ENCODE data around the gene POLR3B. TPM values are rescaled to one million over a fixed set of nuclear protein-coding genes. Genes with fewer than 3 reads are reported as not detected.

POLR3B gene
- polyA plus RNA-seq, 3 donors: 1.7 to 2.6 (median 2.0) TPM

DNA sequence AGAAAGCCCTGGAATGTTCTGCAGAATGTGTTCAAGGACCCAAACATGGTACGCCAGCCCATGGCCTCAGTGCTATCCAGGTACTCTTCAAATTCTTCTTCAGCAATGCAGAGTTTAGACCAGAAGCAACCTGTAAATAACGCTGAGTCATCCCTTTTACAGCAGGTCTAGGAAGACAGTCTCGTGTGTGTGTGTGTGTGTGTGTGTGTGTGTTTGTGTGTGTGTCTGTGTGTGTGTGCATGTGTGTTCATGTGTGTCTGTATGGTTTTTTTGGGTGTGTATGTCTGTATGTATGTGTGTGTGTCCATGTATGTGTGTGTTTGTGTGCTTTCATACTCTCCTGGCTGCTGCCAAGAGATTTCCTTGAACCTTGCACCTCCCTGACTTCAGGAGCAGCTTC lies 165.2 kb downstream of the POLR3B start:
- intact Hi-C loops (cut with micrococcal nuclease): no loop called here
- 47% methylated on average over 3 of the region's 3 CpGs for WGBS (ENCODE audit: insufficient coverage)
- Histone ChIP-seq H2AFZ (ENCODE audit: insufficient read depth, low read depth, low read length, poor library complexity, severe bottlenecking) (no peak overlapping the region), H3K79me2 (ENCODE audit: insufficient read depth, low read length) (no peaks in the 10 kb centered on the region), H3K27me3 (ENCODE audit: control insufficient read depth in 2 of 2, insufficient read depth in 2 of 2, low read length in 2 of 2) (peaks cover 2 to 4% of the 10 kb centered on the region in 2 donors), H4K20me1 (ENCODE audit: insufficient read depth, low read length) (no peaks in the 10 kb centered on the region), H3K4me1 (ENCODE audit: control insufficient read depth in 1 of 2, insufficient read depth in 2 of 2, low read length in 2 of 2) (no peaks in the 10 kb centered on the region), H3K9ac (ENCODE audit: insufficient read depth, low read length, poor library complexity, severe bottlenecking) (no peak overlapping the region), H3K9me3 (replicated peaks in 1 of 2; ENCODE audit: control insufficient read depth in 1 of 2, insufficient read depth in 1 of 2, low read length in 2 of 2) (no peaks in the 10 kb centered on the region), H3K36me3 (replicated peaks in 1 of 2; ENCODE audit: control insufficient read depth in 1 of 2, insufficient read depth in 2 of 2, low read length in 2 of 2) (no peaks in the 10 kb centered on the region), H3K4me3 (replicated peaks in 1 of 3; ENCODE audit: low read depth in 2 of 3, low read length in 3 of 3) (no peak overlapping the region), H3K4me2 (replicated peaks; ENCODE audit: extremely low read depth, low read length, poor library complexity, severe bottlenecking) (no peak overlapping the region), H3K27ac (ENCODE audit: low read depth in 1 of 2, low read length in 2 of 2) (no peak overlapping the region)
- Mint-ChIP-seq H3K36me3 (no peaks in the 10 kb centered on the region), H3K9me3 (peaks cover 0 to 6% (median 0%) of the 10 kb centered on the region in 7 donors), H3K27ac (no peak overlapping the region), H3K27me3 (ENCODE audit: low read depth in 3 of 3) (peaks cover 4 to 8% (median 8%) of the 10 kb centered on the region in 3 donors), H3K4me1 (no peaks in the 10 kb centered on the region), H3K4me3 (no peak overlapping the region)
- no peak for DNase-seq
- TF ChIP-seq, protein P1, sequence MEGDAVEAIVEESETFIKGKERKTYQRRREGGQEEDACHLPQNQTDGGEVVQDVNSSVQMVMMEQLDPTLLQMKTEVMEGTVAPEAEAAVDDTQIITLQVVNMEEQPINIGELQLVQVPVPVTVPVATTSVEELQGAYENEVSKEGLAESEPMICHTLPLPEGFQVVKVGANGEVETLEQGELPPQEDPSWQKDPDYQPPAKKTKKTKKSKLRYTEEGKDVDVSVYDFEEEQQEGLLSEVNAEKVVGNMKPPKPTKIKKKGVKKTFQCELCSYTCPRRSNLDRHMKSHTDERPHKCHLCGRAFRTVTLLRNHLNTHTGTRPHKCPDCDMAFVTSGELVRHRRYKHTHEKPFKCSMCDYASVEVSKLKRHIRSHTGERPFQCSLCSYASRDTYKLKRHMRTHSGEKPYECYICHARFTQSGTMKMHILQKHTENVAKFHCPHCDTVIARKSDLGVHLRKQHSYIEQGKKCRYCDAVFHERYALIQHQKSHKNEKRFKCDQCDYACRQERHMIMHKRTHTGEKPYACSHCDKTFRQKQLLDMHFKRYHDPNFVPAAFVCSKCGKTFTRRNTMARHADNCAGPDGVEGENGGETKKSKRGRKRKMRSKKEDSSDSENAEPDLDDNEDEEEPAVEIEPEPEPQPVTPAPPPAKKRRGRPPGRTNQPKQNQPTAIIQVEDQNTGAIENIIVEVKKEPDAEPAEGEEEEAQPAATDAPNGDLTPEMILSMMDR (IDR thresholded peaks at IDR 0.05): no peak

DNA sequence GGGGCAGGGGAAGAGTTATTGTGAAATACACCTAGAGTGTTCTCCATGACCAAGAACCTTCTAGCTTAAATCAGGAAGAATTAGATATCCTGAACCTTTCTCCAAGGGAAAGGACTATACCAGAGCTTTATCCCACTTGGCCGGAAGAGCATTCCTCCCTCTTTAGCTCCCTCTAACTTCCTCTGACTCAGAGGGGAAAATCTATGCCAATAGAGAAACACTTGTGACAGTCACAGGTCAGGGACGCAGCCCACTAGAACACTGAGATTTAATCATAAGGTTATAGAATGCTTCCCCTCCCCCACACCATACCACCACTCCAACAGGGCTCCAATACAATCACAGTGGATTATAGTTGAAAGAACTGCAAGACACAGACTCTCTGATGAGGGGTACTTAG lies 169.8 kb downstream of the POLR3B start:
- no peaks in the 10 kb centered on the region for H3K36me3 ChIP-seq (replicated peaks in 1 of 2; ENCODE audit: control insufficient read depth in 1 of 2, insufficient read depth in 2 of 2, low read length in 2 of 2)

More for the DNA sequence above, 169.8 kb downstream of the POLR3B start:
- no CpG with 5 or more reads among the region's 2 CpGs for WGBS (ENCODE audit: insufficient coverage)
- Histone ChIP-seq H3K27me3 (ENCODE audit: control insufficient read depth in 2 of 2, insufficient read depth in 2 of 2, low read length in 2 of 2) (peaks cover 2 to 4% of the 10 kb centered on the region in 2 donors), H3K79me2 (ENCODE audit: insufficient read depth, low read length) (no peaks in the 10 kb centered on the region), H3K9me3 (replicated peaks in 1 of 2; ENCODE audit: control insufficient read depth in 1 of 2, insufficient read depth in 1 of 2, low read length in 2 of 2) (no peaks in the 10 kb centered on the region), H3K4me3 (replicated peaks in 1 of 3; ENCODE audit: low read depth in 2 of 3, low read length in 3 of 3) (no peak overlapping the region), H3K9ac (ENCODE audit: insufficient read depth, low read length, poor library complexity, severe bottlenecking) (no peak overlapping the region), H3K4me2 (replicated peaks; ENCODE audit: extremely low read depth, low read length, poor library complexity, severe bottlenecking) (no peak overlapping the region), H4K20me1 (ENCODE audit: insufficient read depth, low read length) (no peaks in the 10 kb centered on the region), H3K4me1 (ENCODE audit: control insufficient read depth in 1 of 2, insufficient read depth in 2 of 2, low read length in 2 of 2) (no peaks in the 10 kb centered on the region), H2AFZ (ENCODE audit: insufficient read depth, low read depth, low read length, poor library complexity, severe bottlenecking) (no peak overlapping the region), H3K27ac (ENCODE audit: low read depth in 1 of 2, low read length in 2 of 2) (no peak overlapping the region)
- Mint-ChIP-seq H3K27ac (no peak overlapping the region), H3K9me3 (peaks cover 0 to 15% (median 4%) of the 10 kb centered on the region in 7 donors), H3K4me3 (no peak overlapping the region), H3K4me1 (no peaks in the 10 kb centered on the region), H3K36me3 (no peaks in the 10 kb centered on the region), H3K27me3 (ENCODE audit: low read depth in 3 of 3) (peaks cover 2 to 8% (median 6%) of the 10 kb centered on the region in 3 donors)
- TF ChIP-seq, protein P1 (IDR thresholded peaks at IDR 0.05): no peak
- DNase-seq: no peak
- intact Hi-C loops (cut with micrococcal nuclease): no loop called here

All from CD14-positive monocyte (primary cell).